HG03135 (cell line): Measurements from ENCODE around the gene MOV10L1.

Source experiments
- ATAC-seq: cut with Tn5 transposase; IDR thresholded peaks from one replicate; pipeline ENCODE4 v1.9.1; 2021; ENCODE audit warnings: mild to moderate bottlenecking, moderate library complexity; ENCODE audit not compliant: unreplicated experiment

MOV10L1 gene

GRCh38 chr22:50089682-50090411 lies at the start of gene MOV10L1:
Gene MOV10L1 (plus strand): TSS chr22:50090006. CDS start chr22:50090089, 83 bp downstream.
- ATAC-seq: no peak

- ATAC-seq: no peak
Measured at GRCh38 chr22:50040717-50041116, 49.1 kb upstream of the MOV10L1 start.

- ATAC-seq: no peak
Measured at GRCh38 chr22:50041361-50042065, 48.3 kb upstream of the MOV10L1 start.

GRCh38 chr22:50044485-50045118 lies 45.2 kb upstream of the MOV10L1 start:
- ATAC-seq: no peak

GRCh38 chr22:50045211-50046018 lies 44.4 kb upstream of the MOV10L1 start:
- ATAC-seq: no peak

- ATAC-seq: no peak
Measured at GRCh38 chr22:50046019-50046415, 43.8 kb upstream of the MOV10L1 start.

GRCh38 chr22:50046481-50047245 lies 43.1 kb upstream of the MOV10L1 start:
- ATAC-seq: no peak

- ATAC-seq: no peak
Measured at GRCh38 chr22:50047346-50047745, 42.5 kb upstream of the MOV10L1 start.

GRCh38 chr22:50048061-50048765 lies 41.6 kb upstream of the MOV10L1 start:
- ATAC-seq: no peak

GRCh38 chr22:50048836-50049235 lies 41.0 kb upstream of the MOV10L1 start:
- ATAC-seq: no peak

- ATAC-seq: no peak
Measured at GRCh38 chr22:50049299-50050195, 40.3 kb upstream of the MOV10L1 start.

GRCh38 chr22:50051930-50052329 lies 37.9 kb upstream of the MOV10L1 start:
- ATAC-seq: no peak

GRCh38 chr22:50053861-50054260 lies 35.9 kb upstream of the MOV10L1 start:
- no peak for ATAC-seq

- no peak for ATAC-seq
Measured at GRCh38 chr22:50056214-50056972, 33.4 kb upstream of the MOV10L1 start.

GRCh38 chr22:50057278-50058060 lies 32.3 kb upstream of the MOV10L1 start:
- no peak for ATAC-seq

- no peak for ATAC-seq
Measured at GRCh38 chr22:50058061-50058905, 31.5 kb upstream of the MOV10L1 start, which contains the start of gene TTLL8. Gene TTLL8 (minus strand): TSS chr22:50058298.
